HCT116 (cell line): ENCODE data around the gene WFDC1. TPM values are rescaled to one million over a fixed set of nuclear protein-coding genes. Genes with fewer than 3 reads are reported as not detected.

ENCODE experiments used
- ATAC-seq: fragments of 200-7000 bp; cut with Tn5 transposase; 2 replicates; pipeline ENCODE4 v1.9.1; 2020; ENCODE audit warnings: mild to moderate bottlenecking, moderate library complexity
- BruUV-seq: library from RNA; stranded (reverse); fragments of 400-500 nt; replicated peaks from 2 replicates; lab custom pipeline; 2021; lab: Mats Ljungman, UMichigan
- CTCF ChIA-PET: fragments of 300-600 bp; sonication (Branson Sonifier 250); formaldehyde crosslinking; loops from one replicate; lab custom pipeline; 2021; ENCODE audit warnings: antibody characterized with exemption; lab: Charles Lee
- POLR2A ChIA-PET: fragments of 300-600, 350-600 bp; sonication (Branson Sonifier 250); formaldehyde crosslinking; loops from one replicate; lab custom pipeline; 2021; ENCODE audit warnings: antibody characterized with exemption; lab: Charles Lee
- RAD21 ChIA-PET, 2 experiments: fragments of 300-600 bp; sonication (Branson Sonifier 250); formaldehyde crosslinking; loops; one replicate each; lab custom pipeline; 2023; ENCODE audit warnings: low total read pairs in 2 of 2; ENCODE audit not compliant: uncharacterized antibody in 2 of 2, unreplicated experiment in 2 of 2, low non-redundant PET in 1 of 2; lab: Charles Lee
- DNase-seq: peaks from one replicate; pipeline ENCODE4 v3.0.0-alpha.2; 2010; ENCODE audit warnings: low read depth, low spot score
- H2AFZ ChIP-seq: fragments of 200-600 bp; shearing (Covaris generic), sonication (generic); 2 replicates; pipeline ENCODE4 v1.6.1; 2017; ENCODE audit warnings: low read depth, mixed run types, mixed read lengths, antibody characterized with exemption, low read length; ENCODE audit not compliant: poor library complexity, severe bottlenecking
- H3K27ac ChIP-seq: 2 replicates; pipeline ENCODE4 v1.5.1; 2012; ENCODE audit warnings: low read depth, low read length
- H3K27me3 ChIP-seq: fragments of 200-600 bp; sonication (generic); 2 replicates; pipeline ENCODE4 v1.6.1; 2016; ENCODE audit warnings: mixed run types, low read length, mixed read lengths; ENCODE audit not compliant: insufficient read depth
- H3K36me3 ChIP-seq, 2 experiments: fragments of 200-500 bp in 1 of 2; fragments of 200-600 bp in 1 of 2; sonication (Bioruptor generic) in 1 of 2; sonication (generic) in 1 of 2; 2 replicates each; pipeline versions ENCODE4 v1.5.1 to v1.6.1; 2014 to 2016; ENCODE audit warnings: low read length in 2 of 2, inconsistent platforms in 1 of 2, mixed read lengths in 1 of 2, mixed run types in 1 of 2; ENCODE audit not compliant: insufficient read depth in 2 of 2, control insufficient read depth in 1 of 2
- H3K4me1 ChIP-seq, 2 experiments: fragments of 200-600 bp in 1 of 2; sonication (generic) in 1 of 2; 2 replicates each; pipeline versions ENCODE4 v1.5.1 to v1.6.1; 2012 to 2017; ENCODE audit warnings: low read length in 2 of 2, inconsistent platforms in 1 of 2, mild to moderate bottlenecking in 1 of 2, mixed read lengths in 1 of 2, mixed run types in 1 of 2, moderate library complexity in 1 of 2; ENCODE audit not compliant: insufficient read depth in 2 of 2, control insufficient read depth in 1 of 2
- H3K4me2 ChIP-seq: fragments of 200-600 bp; sonication (generic); 2 replicates; pipeline ENCODE4 v1.6.1; 2017; ENCODE audit warnings: mixed run types, low read length, mixed read lengths
- H3K4me3 ChIP-seq, 2 experiments: fragments of 200-600 bp in 1 of 2; sonication (generic) in 1 of 2; replicated peaks in 1 of 2; 2 replicates each; pipeline ENCODE4 v1.5.1; 2011 to 2016; ENCODE audit warnings: low read length in 2 of 2, control low read depth in 1 of 2, low read depth in 1 of 2, mild to moderate bottlenecking in 1 of 2, mixed read lengths in 1 of 2, mixed run types in 1 of 2
- H3K79me2 ChIP-seq: fragments of 200-600 bp; sonication (generic); 2 replicates; pipeline ENCODE4 v1.6.1; 2017; ENCODE audit warnings: mild to moderate bottlenecking, mixed run types, low read length, moderate library complexity, mixed read lengths; ENCODE audit not compliant: insufficient read depth
- H3K9ac ChIP-seq: fragments of 200-600 bp; sonication (generic); 2 replicates; pipeline ENCODE4 v1.6.1; 2016; ENCODE audit warnings: low read length, mixed read lengths
- H3K9me2 ChIP-seq: fragments of 200-600 bp; sonication (generic), shearing (Covaris generic); 2 replicates; pipeline ENCODE4 v1.6.1; 2017; ENCODE audit warnings: mixed run types, mild to moderate bottlenecking, moderate library complexity; ENCODE audit not compliant: insufficient read depth
- H3K9me3 ChIP-seq, 2 experiments: fragments of 200-500 bp in 1 of 2; fragments of 200-600 bp in 1 of 2; sonication (Bioruptor generic) in 1 of 2; sonication (generic) in 1 of 2; 2 replicates each; pipeline ENCODE4 v1.6.1; 2014 to 2017; ENCODE audit warnings: low read length in 2 of 2, mixed read lengths in 2 of 2, inconsistent platforms in 1 of 2, low read depth in 1 of 2, mild to moderate bottlenecking in 1 of 2, mixed run types in 1 of 2, moderate library complexity in 1 of 2; ENCODE audit not compliant: control insufficient read depth in 1 of 2, insufficient read depth in 1 of 2
- H4K20me1 ChIP-seq: fragments of 200-600 bp; sonication (generic), shearing (Covaris generic); 2 replicates; pipeline ENCODE4 v1.6.1; 2017; ENCODE audit warnings: mixed run types, mild to moderate bottlenecking, moderate library complexity; ENCODE audit not compliant: insufficient read depth
- CEBPB ChIP-seq: IDR thresholded peaks from 2 replicates; pipeline ENCODE4 v1.6.1; 2012; ENCODE audit warnings: low read depth
- ELF1 ChIP-seq: IDR thresholded peaks from 2 replicates; pipeline ENCODE4 v1.6.1; 2012; ENCODE audit warnings: low read depth, borderline replicate concordance
- EZH2 ChIP-seq: fragments of 200-600 bp; sonication (generic); IDR thresholded peaks from 2 replicates; pipeline ENCODE4 v1.6.1; 2017; ENCODE audit warnings: antibody characterized with exemption, mixed run types
- FOSL1 ChIP-seq: IDR thresholded peaks from 2 replicates; pipeline ENCODE4 v1.6.1; 2012; ENCODE audit warnings: low read depth
- JUND ChIP-seq: IDR thresholded peaks from 2 replicates; pipeline ENCODE4 v1.6.1; 2012
- POLR2A ChIP-seq: IDR thresholded peaks from 2 replicates; pipeline ENCODE4 v1.7.0; 2011; ENCODE audit warnings: borderline replicate concordance; ENCODE audit not compliant: insufficient read depth, insufficient read length; ENCODE audit errors: extremely low read depth
- SIN3A ChIP-seq: IDR thresholded peaks from 2 replicates; pipeline ENCODE4 v1.6.1; 2012; ENCODE audit warnings: low read depth
- SP1 ChIP-seq: IDR thresholded peaks from 2 replicates; pipeline ENCODE4 v1.6.1; 2012; ENCODE audit warnings: low read depth
- SRF ChIP-seq: IDR thresholded peaks from 2 replicates; pipeline ENCODE4 v1.6.1; 2012; ENCODE audit warnings: low read depth
- YY1 ChIP-seq: IDR thresholded peaks from 2 replicates; pipeline ENCODE4 v1.6.1; 2011; ENCODE audit warnings: low read length, low read depth, moderate library complexity, mild to moderate bottlenecking; ENCODE audit not compliant: insufficient replicate concordance; ENCODE audit errors: extremely low read depth
- intact Hi-C: fragments of 100-400 bp; cut with micrococcal nuclease; formaldehyde crosslinking; loops from 2 replicates; pipeline ENCODE4 v1.10.0; 2022
- total RNA-seq: library from RNA; stranded (reverse); gene quantifications from one replicate; pipeline ENCODE4 v1.2.1, GENCODE V29; 2021; ENCODE audit not compliant: unreplicated experiment
- TF ChIP-seq, protein P1 (sequence below), 3 experiments: fragments of 200-600 bp in 1 of 3; sonication (generic) in 1 of 3; IDR thresholded peaks in 2 of 3; conservative IDR thresholded peaks in 1 of 3; 2 replicates each; pipeline ENCODE4 v1.5.1; 2012 to 2017; ENCODE audit warnings: low read depth in 2 of 3, low read length in 2 of 3, antibody characterized with exemption in 1 of 3, borderline replicate concordance in 1 of 3, control low read depth in 1 of 3, mild to moderate bottlenecking in 1 of 3, mixed read lengths in 1 of 3, mixed run types in 1 of 3, moderate library complexity in 1 of 3; ENCODE audit not compliant: insufficient read depth in 1 of 3
- TF ChIP-seq, protein P2 (sequence below): IDR thresholded peaks from 2 replicates; pipeline ENCODE4 v1.6.1; 2012

Gene WFDC1
- total RNA-seq, 1 experiment from 2014 or later = 0.42 TPM

DNA sequence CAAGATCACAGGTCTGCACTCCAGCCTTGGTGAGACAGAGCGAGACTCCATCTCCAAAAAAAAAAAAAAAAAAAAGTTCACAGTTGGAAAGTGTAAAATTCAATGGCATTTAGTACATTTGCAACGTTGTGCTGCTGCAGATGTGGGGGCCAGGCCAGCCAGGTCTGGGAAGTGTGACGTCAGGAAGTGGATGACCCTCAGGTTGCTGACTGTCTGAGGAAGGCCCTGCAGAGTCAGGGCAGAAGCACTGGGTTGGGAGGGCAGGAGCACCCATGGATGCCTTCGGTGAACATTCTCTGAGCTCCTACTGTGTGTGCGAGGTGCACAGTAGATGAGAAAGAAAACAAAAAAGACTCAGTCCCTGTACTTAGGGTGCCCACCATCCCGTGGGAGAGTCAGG lies 12.1 kb upstream of the WFDC1 start:
- ATAC-seq = no peak
- TF ChIP-seq POLR2A (no peak), SIN3A (no peak), YY1 (no peak), SP1 (no peak), JUND (no peak), EZH2 (no peak), ELF1 (no peak), CEBPB (no peak), FOSL1 (no peak), SRF (no peak)
- TF ChIP-seq, protein P1, sequence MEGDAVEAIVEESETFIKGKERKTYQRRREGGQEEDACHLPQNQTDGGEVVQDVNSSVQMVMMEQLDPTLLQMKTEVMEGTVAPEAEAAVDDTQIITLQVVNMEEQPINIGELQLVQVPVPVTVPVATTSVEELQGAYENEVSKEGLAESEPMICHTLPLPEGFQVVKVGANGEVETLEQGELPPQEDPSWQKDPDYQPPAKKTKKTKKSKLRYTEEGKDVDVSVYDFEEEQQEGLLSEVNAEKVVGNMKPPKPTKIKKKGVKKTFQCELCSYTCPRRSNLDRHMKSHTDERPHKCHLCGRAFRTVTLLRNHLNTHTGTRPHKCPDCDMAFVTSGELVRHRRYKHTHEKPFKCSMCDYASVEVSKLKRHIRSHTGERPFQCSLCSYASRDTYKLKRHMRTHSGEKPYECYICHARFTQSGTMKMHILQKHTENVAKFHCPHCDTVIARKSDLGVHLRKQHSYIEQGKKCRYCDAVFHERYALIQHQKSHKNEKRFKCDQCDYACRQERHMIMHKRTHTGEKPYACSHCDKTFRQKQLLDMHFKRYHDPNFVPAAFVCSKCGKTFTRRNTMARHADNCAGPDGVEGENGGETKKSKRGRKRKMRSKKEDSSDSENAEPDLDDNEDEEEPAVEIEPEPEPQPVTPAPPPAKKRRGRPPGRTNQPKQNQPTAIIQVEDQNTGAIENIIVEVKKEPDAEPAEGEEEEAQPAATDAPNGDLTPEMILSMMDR (IDR thresholded peaks at IDR 0.05 in 2 of 3, conservative IDR thresholded peaks at IDR 0.05 in 1 of 3; ENCODE audit: borderline replicate concordance in 1 of 3, insufficient read depth in 1 of 3, low read depth in 2 of 3, low read length in 2 of 3) = no peak
- TF ChIP-seq, protein P2, sequence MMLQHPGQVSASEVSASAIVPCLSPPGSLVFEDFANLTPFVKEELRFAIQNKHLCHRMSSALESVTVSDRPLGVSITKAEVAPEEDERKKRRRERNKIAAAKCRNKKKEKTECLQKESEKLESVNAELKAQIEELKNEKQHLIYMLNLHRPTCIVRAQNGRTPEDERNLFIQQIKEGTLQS = no peak
- POLR2A ChIA-PET = no interaction called here
- Histone ChIP-seq H3K36me3 (no peaks in the 10 kb centered on the region), H3K4me2 (no peak overlapping the region), H2AFZ (no peak overlapping the region), H3K9ac (no peak overlapping the region), H3K4me1 (peaks cover 0 to 4% of the 10 kb centered on the region in 2 experiments; a peak in 1 of 4 replicates), H3K9me2 (no peaks in the 10 kb centered on the region), H3K27ac (no peak overlapping the region), H3K9me3 (no peaks in the 10 kb centered on the region), H3K79me2 (no peaks in the 10 kb centered on the region), H4K20me1 (no peaks in the 10 kb centered on the region), H3K27me3 (no peaks in the 10 kb centered on the region), H3K4me3 (no peak overlapping the region)
- no peak for DNase-seq
- intact Hi-C loops = no loop called here
- BruUV-seq = no TSS peak
- RAD21 ChIA-PET = no interaction called here
- CTCF ChIA-PET = no interaction called here
